K562 (cell line): ENCODE results near the gene EFEMP2. TPM values are rescaled to one million over a fixed set of nuclear protein-coding genes. Genes with fewer than 3 reads are reported as not detected.

Source experiments
- ATF6 ChIP-seq: sonication (generic); formaldehyde crosslinking; IDR thresholded peaks from 2 replicates; pipeline ENCODE4 v1.4.0; 2020; ENCODE audit warnings: mild to moderate bottlenecking, missing genetic modification reagents
- FOXA1 ChIP-seq: fragments of 450-650 bp; IDR thresholded peaks from 2 replicates; pipeline ENCODE4 v1.6.1; 2016; ENCODE audit warnings: mild to moderate bottlenecking, borderline replicate concordance
- HIVEP1 ChIP-seq: fragments of 250-450 bp; sonication (Bioruptor Pico); IDR thresholded peaks from 2 replicates; pipeline ENCODE4 v1.4.0; 2020; ENCODE audit warnings: mild to moderate bottlenecking
- HMGXB4 ChIP-seq: sonication (generic); formaldehyde crosslinking; IDR thresholded peaks from 2 replicates; pipeline ENCODE4 v1.8.1; 2023; ENCODE audit warnings: mild to moderate bottlenecking, missing genetic modification reagents
- MAFF ChIP-seq: IDR thresholded peaks from 2 replicates; pipeline ENCODE4 v1.6.1; 2012; ENCODE audit warnings: low read length, improper control_type of control experiment
- MECOM ChIP-seq: fragments of 250-450 bp; sonication (Bioruptor Pico); IDR thresholded peaks from 2 replicates; pipeline ENCODE4 v1.8.0; 2022; ENCODE audit warnings: inconsistent platforms
- NONO ChIP-seq, 2 experiments: fragments of 200-400 bp in 1 of 2; fragments of 450-650 bp in 1 of 2; formaldehyde crosslinking in 1 of 2; IDR thresholded peaks; 2 replicates each; pipeline ENCODE4 v1.6.1; 2017; ENCODE audit warnings: low read depth in 2 of 2, mild to moderate bottlenecking in 2 of 2, moderate library complexity in 2 of 2, low read length in 1 of 2
- RNF219 ChIP-seq: fragments of 250-450 bp; sonication (Bioruptor Pico); IDR thresholded peaks from 2 replicates; pipeline ENCODE4 v1.5.0; 2022; ENCODE audit warnings: mild to moderate bottlenecking
- SPI1 ChIP-seq: IDR thresholded peaks from 2 replicates; pipeline ENCODE4 v1.6.1; 2011; ENCODE audit warnings: low read depth, low read length, control low read depth, borderline replicate concordance
- SRSF3 ChIP-seq: fragments of 200-400 bp; formaldehyde crosslinking; IDR thresholded peaks from 2 replicates; pipeline ENCODE4 v1.6.1; 2016; ENCODE audit warnings: mild to moderate bottlenecking, low read length, moderate library complexity; ENCODE audit not compliant: insufficient read depth
- WHSC1 ChIP-seq: IDR thresholded peaks from one replicate; pipeline ENCODE4 v1.6.1; 2012; ENCODE audit warnings: low read length, control low read depth, inconsistent platforms
- ZBTB26 ChIP-seq: fragments of 450-650 bp; formaldehyde crosslinking; IDR thresholded peaks from 2 replicates; pipeline ENCODE4 v1.4.0; 2022; ENCODE audit warnings: missing genetic modification characterization
- ZNF280A ChIP-seq: fragments of 450-650 bp; IDR thresholded peaks from 2 replicates; pipeline ENCODE4 v1.6.1; 2018; ENCODE audit warnings: mild to moderate bottlenecking, low read depth; ENCODE audit not compliant: partially characterized antibody
- ZNF398 ChIP-seq: fragments of 250-450 bp; sonication (Bioruptor Pico); IDR thresholded peaks from 2 replicates; pipeline ENCODE4 v1.8.0; 2021; ENCODE audit warnings: moderate library complexity, mild to moderate bottlenecking, inconsistent platforms
- ZNF699 ChIP-seq: fragments of 250-450 bp; sonication (Bioruptor Pico); IDR thresholded peaks from 2 replicates; pipeline ENCODE4 v1.8.0; 2021; ENCODE audit warnings: mild to moderate bottlenecking, moderate library complexity; ENCODE audit not compliant: insufficient replicate concordance
- polyA plus RNA-seq, 8 experiments: library from polyadenylated mRNA; depleted of rRNA in 4 of 8; stranded (reverse) in 5 of 8; unstranded in 3 of 8; fragments of >200 nt; fragmentation: Nextera tagmentation in 2 of 8; fragmentation: Illumina TruSeq in 1 of 8; extraction: Ambion mirVana in 2 of 8; extraction: Trizol in 1 of 8; gene quantifications; 2 replicates each; pipeline versions ENCODE4 v1.2.1 to v1.2.3, GENCODE V29; 2011 to 2014; ENCODE audit warnings: inconsistent platforms in 1 of 8, missing spikeins in 1 of 8
- total RNA-seq, 7 experiments: library from RNA; depleted of rRNA in 6 of 7; stranded (reverse); fragments of >200 nt in 6 of 7; fragmentation: Illumina TruSeq in 2 of 7; extraction: Trizol in 2 of 7; gene quantifications; 2 replicates each; pipeline versions ENCODE4 v1.2.1 to v1.2.3, GENCODE V29; 2011 to 2021; ENCODE audit warnings: low replicate concordance in 1 of 7

The EFEMP2 gene
- total and polyA plus RNA-seq, 9 of the 15 experiments (the other 6 are each of a cell fraction or from before 2014, with no cell fraction given), result 0.07 to 2.9 (median 0.69) TPM; not detected in 1

- TF ChIP-seq ZBTB26 (CRISPR knock-in tag) (no peak), ZNF280A (no peak), ZNF398 (CRISPR knock-in tag) (no peak), MECOM (CRISPR knock-in tag) (no peak), HIVEP1 (CRISPR knock-in tag) (no peak), FOXA1 (no peak), MAFF (no peak), NONO (IDR thresholded peaks at IDR 0.05; ENCODE audit: low read depth in 2 of 2, low read length in 1 of 2) (peak; percentile 10 to 45; a peak in 1 of 4 replicates), WHSC1 (no peak), RNF219 (no peak), SPI1 (0 out of 2 replicates have a peak, but pooled peaks have one; percentile 18), ZNF699 (CRISPR knock-in tag) (no peak), HMGXB4 (CRISPR knock-in tag) (no peak; the same call in 1 of the 2 replicates), SRSF3 (no peak), ATF6 (no peak)
Measured at GRCh38 chr11:65859095-65859811, 13.3 kb downstream of the EFEMP2 start (continued).
